ENCODE measurements around the gene TRMT2A.

The TRMT2A gene

DNA sequence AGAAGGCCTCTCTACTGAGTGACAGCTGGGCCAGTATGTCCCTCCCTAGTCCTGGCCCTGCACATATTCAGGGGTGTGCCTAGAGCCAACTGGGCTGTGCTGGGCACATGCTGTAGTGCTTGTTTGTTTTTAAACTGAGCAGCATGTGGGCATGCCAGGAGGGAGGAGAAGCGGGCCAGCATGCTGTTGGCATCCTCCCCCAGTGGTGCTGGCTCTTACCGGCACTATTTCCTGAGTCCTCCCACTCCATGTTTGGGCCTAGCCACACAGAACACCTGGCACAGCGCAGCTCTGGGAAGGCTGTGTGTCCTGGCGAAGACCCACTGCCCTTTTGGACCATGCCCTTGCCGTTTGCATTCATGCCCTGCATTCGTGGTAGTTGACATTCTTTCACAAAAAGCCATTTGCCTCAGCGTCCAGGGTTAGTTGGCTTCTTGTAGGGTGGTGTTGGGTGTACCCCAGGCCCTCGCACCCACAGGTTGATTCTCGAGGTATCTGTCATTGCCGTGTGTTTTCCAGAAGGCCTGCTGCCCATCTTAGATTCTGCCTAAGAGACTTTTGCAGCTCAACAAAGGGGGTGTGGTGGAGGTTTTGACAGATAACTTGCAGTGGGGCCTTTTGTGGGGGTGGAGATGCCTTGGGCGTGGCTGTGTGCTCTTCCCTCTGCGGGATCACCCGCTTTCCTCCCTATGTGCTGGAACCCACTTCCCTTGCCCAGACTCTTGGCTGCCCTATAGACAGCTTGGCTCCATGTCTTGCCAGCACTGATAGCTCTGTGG lies 23.4 kb downstream of the TRMT2A start:
- POLR2A ChIA-PET (ENCODE audit: low non-redundant PET), result no interaction called here
- H3K27ac ChIP-seq, result peak overlapping the region; percentile 12; the same call in 1 of the 2 replicates
- TF ChIP-seq, protein P1, sequence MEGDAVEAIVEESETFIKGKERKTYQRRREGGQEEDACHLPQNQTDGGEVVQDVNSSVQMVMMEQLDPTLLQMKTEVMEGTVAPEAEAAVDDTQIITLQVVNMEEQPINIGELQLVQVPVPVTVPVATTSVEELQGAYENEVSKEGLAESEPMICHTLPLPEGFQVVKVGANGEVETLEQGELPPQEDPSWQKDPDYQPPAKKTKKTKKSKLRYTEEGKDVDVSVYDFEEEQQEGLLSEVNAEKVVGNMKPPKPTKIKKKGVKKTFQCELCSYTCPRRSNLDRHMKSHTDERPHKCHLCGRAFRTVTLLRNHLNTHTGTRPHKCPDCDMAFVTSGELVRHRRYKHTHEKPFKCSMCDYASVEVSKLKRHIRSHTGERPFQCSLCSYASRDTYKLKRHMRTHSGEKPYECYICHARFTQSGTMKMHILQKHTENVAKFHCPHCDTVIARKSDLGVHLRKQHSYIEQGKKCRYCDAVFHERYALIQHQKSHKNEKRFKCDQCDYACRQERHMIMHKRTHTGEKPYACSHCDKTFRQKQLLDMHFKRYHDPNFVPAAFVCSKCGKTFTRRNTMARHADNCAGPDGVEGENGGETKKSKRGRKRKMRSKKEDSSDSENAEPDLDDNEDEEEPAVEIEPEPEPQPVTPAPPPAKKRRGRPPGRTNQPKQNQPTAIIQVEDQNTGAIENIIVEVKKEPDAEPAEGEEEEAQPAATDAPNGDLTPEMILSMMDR (conservative IDR thresholded peaks at IDR 0.05; ENCODE audit: low read depth), result no peak
- CTCF ChIA-PET, result no interaction called here
- DNase-seq (ENCODE audit: low spot score), result no peak

DNA sequence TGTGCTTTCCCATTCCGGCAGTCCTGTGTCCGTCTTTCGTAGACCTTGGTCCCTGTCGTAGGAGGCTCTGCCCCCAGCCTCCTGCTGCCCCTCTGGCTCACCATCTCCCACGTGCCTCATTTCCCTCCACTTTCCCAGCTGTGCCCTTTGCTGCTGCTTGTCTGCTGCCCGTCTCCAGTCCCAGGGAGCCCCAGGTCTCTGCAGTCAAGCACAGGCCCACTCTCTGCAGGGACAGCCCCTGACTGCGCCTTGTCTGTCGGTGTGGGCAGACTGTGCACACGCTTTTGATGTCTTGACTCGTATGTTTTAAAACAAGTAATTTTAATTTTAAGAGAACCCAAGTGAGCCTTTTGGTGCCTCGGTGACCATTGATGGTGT lies 24.6 kb downstream of the TRMT2A start:
- CTCF ChIA-PET, result no interaction called here
- TF ChIP-seq, protein P1 (conservative IDR thresholded peaks at IDR 0.05; ENCODE audit: low read depth), result no peak
- POLR2A ChIA-PET (ENCODE audit: low non-redundant PET), result no interaction called here
- DNase-seq (ENCODE audit: low spot score), result no peak
- H3K27ac ChIP-seq, result no peak overlapping the region

DNA sequence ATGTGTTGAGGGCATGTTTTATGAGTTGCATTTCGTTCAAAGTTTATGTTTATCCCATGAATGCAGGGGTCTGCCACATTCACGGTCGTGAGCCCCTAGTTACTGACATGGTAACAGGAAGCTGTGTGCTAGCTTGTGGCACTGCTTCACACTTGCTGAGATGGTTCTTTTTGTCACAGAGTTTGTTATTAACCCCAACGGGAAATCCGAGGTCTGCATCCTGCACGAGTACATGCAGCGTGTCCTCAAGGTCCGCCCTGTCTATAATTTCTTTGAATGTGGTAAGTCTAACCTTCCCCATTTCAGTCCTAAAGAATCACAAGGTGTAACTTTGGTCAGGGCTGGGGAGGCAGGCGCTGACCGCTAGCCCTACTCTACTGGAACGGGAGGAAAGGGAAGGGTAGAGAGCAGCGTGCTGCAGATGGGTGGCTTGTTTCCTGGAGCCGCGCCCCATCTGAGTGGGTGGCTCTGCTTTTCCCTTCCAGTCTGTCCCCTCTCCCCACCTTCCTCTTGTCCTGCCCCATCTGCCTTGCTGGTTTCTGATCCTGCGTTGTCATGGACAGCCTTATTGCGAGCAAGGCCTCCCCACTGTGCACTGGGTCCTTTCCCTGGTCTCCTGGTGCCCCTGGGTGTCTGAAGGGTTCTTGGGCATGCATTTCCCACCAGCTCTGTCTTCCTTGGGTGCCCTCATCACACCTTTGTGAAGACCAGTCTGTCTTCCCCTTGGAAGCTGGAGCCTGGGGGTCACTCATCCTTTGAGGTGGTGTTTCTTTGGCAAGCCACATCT lies 25.1 kb downstream of the TRMT2A start:
- CTCF ChIA-PET, result no interaction called here

DNA sequence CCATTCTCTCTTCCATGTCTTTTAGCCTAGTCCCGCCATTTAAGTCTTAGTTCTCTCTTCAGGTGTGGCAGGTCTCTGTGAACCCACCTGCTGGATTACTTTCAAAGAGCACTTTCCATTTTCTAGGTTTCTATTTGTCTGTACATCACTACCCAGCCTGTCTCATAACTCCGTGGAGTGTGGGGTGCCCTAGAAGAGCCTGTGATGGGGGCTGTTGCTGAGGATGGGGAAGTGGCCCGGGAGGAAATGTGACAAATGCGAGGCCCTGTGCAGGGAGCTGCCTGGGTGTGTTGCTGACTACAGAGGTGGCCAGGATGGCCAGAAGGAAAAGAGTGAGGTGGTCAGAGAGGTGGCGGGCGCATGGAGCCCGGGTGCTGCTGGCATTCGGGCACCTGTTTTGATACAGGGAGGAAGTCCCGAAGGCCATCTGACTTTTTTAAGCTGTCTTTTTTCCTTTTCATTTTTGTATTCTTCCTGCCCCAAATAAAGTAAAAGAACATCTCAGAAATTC lies 26.2 kb downstream of the TRMT2A start:
- POLR2A ChIA-PET (ENCODE audit: low non-redundant PET), result no interaction called here
- TF ChIP-seq, protein P1 (conservative IDR thresholded peaks at IDR 0.05; ENCODE audit: low read depth), result no peak
- CTCF ChIA-PET, result no interaction called here

More for the DNA sequence above, 25.1 kb downstream of the TRMT2A start:
- DNase-seq (ENCODE audit: low spot score), result no peak
- no peak overlapping the region for H3K27ac ChIP-seq
- POLR2A ChIA-PET (ENCODE audit: low non-redundant PET), result no interaction called here
- TF ChIP-seq, protein P1 (conservative IDR thresholded peaks at IDR 0.05; ENCODE audit: low read depth), result no peak

DNA sequence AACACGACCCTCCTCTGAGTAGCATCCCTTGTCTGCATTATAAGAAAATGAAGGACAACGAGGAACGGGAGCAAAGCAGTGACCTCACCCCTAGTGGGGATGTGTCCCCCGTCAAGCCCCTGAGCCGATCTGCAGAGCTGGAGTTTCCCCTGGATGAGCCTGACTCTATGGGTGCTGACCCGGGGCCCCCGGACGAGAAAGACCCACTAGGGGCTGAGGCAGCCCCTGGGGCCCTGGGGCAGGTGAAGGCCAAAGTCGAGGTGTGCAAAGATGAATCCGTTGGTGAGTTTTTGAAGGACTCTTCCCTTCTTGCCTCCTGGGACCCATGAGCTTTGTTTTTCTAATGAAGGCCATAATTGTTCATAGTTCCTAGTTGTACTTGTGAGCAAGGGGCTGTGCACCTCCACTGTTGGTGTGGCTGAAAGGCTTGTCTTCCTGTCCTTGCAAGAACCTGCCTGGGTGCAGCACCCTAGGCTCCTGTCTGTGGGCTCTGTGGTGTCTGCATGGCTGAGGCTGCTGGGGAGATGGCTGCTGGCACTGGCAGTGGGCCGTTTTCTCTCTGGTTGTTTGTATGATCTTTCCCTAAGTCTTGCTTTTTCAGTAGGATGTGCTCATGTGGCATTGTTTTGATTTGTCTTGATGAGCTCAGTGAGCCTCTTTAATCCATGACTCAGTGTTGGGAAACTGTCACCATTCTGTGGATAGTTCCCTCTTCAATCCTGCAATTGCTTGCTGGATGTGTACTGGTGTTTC lies 26.9 kb downstream of the TRMT2A start:
- POLR2A ChIA-PET (ENCODE audit: low non-redundant PET), result no interaction called here
- DNase-seq (ENCODE audit: low spot score), result no peak
- H3K27ac ChIP-seq, result peak overlapping the region; percentile 19; the same call in 1 of the 2 replicates
- CTCF ChIA-PET, result no interaction called here
- TF ChIP-seq, protein P1 (conservative IDR thresholded peaks at IDR 0.05; ENCODE audit: low read depth), result no peak

More for the DNA sequence above, 26.2 kb downstream of the TRMT2A start:
- no peak overlapping the region for H3K27ac ChIP-seq
- DNase-seq (ENCODE audit: low spot score), result no peak

Data from RWPE1 (cell line).